Mesenchymal stem cell (in vitro differentiated cells and primary cell): Measurements from ENCODE around the gene ESPN.

Experiments used
- DNase-seq: peaks from one replicate; pipeline ENCODE4 v3.0.0-alpha.2; 2013
- H2AFZ ChIP-seq: one replicate; pipeline ENCODE4 v1.6.1; 2013; ENCODE audit warnings: low read depth, mild to moderate bottlenecking, control low read depth, inconsistent platforms, low read length, moderate library complexity
- H2AK5ac ChIP-seq: 2 replicates; pipeline ENCODE4 v1.6.1; 2013; ENCODE audit warnings: low read length, moderate library complexity, mild to moderate bottlenecking, inconsistent platforms; ENCODE audit not compliant: severe bottlenecking
- H2BK120ac ChIP-seq: one replicate; pipeline ENCODE4 v1.6.1; 2013; ENCODE audit warnings: low read depth, mild to moderate bottlenecking, inconsistent platforms, low read length, moderate library complexity
- H2BK12ac ChIP-seq, 2 experiments: one replicate each; pipeline ENCODE4 v1.6.1; 2013; ENCODE audit warnings: inconsistent platforms in 2 of 2, low read length in 2 of 2, mild to moderate bottlenecking in 2 of 2, moderate library complexity in 2 of 2, control low read depth in 1 of 2
- H2BK15ac ChIP-seq: one replicate; pipeline ENCODE4 v1.6.1; 2013; ENCODE audit warnings: mild to moderate bottlenecking, low read depth, inconsistent platforms; ENCODE audit not compliant: poor library complexity, severe bottlenecking
- H2BK5ac ChIP-seq: 2 replicates; pipeline ENCODE4 v1.6.1; 2013; ENCODE audit warnings: low read depth, mild to moderate bottlenecking, low read length, control low read depth, inconsistent platforms; ENCODE audit not compliant: poor library complexity, severe bottlenecking
- H3K14ac ChIP-seq, 2 experiments: one replicate each; pipeline ENCODE4 v1.6.1; 2013; ENCODE audit warnings: inconsistent platforms in 2 of 2, low read length in 2 of 2, control low read depth in 1 of 2, mild to moderate bottlenecking in 1 of 2, moderate library complexity in 1 of 2
- H3K18ac ChIP-seq, 2 experiments: one replicate each; pipeline ENCODE4 v1.6.1; 2013; ENCODE audit warnings: inconsistent platforms in 2 of 2, low read length in 2 of 2, control low read depth in 1 of 2, low read depth in 1 of 2, mild to moderate bottlenecking in 1 of 2
- H3K23ac ChIP-seq, 2 experiments: one replicate each; pipeline ENCODE4 v1.6.1; 2013; ENCODE audit warnings: inconsistent platforms in 2 of 2, low read length in 2 of 2, mild to moderate bottlenecking in 2 of 2, moderate library complexity in 2 of 2, control low read depth in 1 of 2
- H3K27ac ChIP-seq: 2 replicates; pipeline ENCODE4 v1.5.1; 2013; ENCODE audit warnings: mild to moderate bottlenecking, moderate library complexity, low read length, control low read depth, inconsistent platforms; ENCODE audit not compliant: poor library complexity, severe bottlenecking
- H3K27me3 ChIP-seq, 2 experiments: 2 replicates each; pipeline versions ENCODE4 v1.6.1 to v1.7.0; 2013; ENCODE audit warnings: low read length in 2 of 2, mild to moderate bottlenecking in 2 of 2, moderate library complexity in 2 of 2, control low read depth in 1 of 2, inconsistent platforms in 1 of 2; ENCODE audit not compliant: control insufficient read depth in 1 of 2, insufficient read depth in 1 of 2
- H3K36me3 ChIP-seq, 2 experiments: 2 replicates each; pipeline versions ENCODE4 v1.6.1 to v1.7.0; 2013; ENCODE audit warnings: low read length in 2 of 2, control low read depth in 1 of 2, inconsistent platforms in 1 of 2, low read depth in 1 of 2, mild to moderate bottlenecking in 1 of 2; ENCODE audit not compliant: insufficient read depth in 2 of 2, control insufficient read depth in 1 of 2
- H3K4ac ChIP-seq, 2 experiments: one replicate each; pipeline ENCODE4 v1.6.1; 2013; ENCODE audit warnings: inconsistent platforms in 2 of 2, low read length in 2 of 2, mild to moderate bottlenecking in 2 of 2, moderate library complexity in 2 of 2, control low read depth in 1 of 2, low read depth in 1 of 2
- H3K4me1 ChIP-seq: 2 replicates; pipeline ENCODE4 v1.6.1; 2013; ENCODE audit warnings: low read depth, low read length, control low read depth; ENCODE audit not compliant: control insufficient read depth, insufficient read depth
- H3K4me2 ChIP-seq: 2 replicates; pipeline ENCODE4 v1.6.1; 2013; ENCODE audit warnings: low read length, mild to moderate bottlenecking, inconsistent platforms; ENCODE audit not compliant: poor library complexity, severe bottlenecking
- H3K4me3 ChIP-seq, 2 experiments: 2 replicates each; pipeline versions ENCODE4 v1.5.1 to v1.7.0; 2013; ENCODE audit warnings: low read length in 2 of 2, mild to moderate bottlenecking in 2 of 2, control low read depth in 1 of 2, low read depth in 1 of 2; ENCODE audit not compliant: insufficient read depth in 1 of 2
- H3K79me1 ChIP-seq: replicated peaks from 2 replicates; pipeline ENCODE4 v1.6.1; 2013; ENCODE audit warnings: mild to moderate bottlenecking, control low read depth, low read length, inconsistent platforms; ENCODE audit not compliant: poor library complexity, severe bottlenecking
- H3K9ac ChIP-seq: 2 replicates; pipeline ENCODE4 v1.7.0; 2013; ENCODE audit warnings: mild to moderate bottlenecking, low read length, moderate library complexity
- H3K9me3 ChIP-seq: 2 replicates; pipeline ENCODE4 v1.7.0; 2013; ENCODE audit warnings: mild to moderate bottlenecking, low read length; ENCODE audit not compliant: control insufficient read depth
- H4K8ac ChIP-seq: one replicate; pipeline ENCODE4 v1.6.1; 2013; ENCODE audit warnings: inconsistent platforms, mild to moderate bottlenecking, low read length, moderate library complexity
- H4K91ac ChIP-seq: one replicate; pipeline ENCODE4 v1.6.1; 2013; ENCODE audit warnings: mild to moderate bottlenecking, low read length, inconsistent platforms
- WGBS: methylation state at CpG from one replicate; pipeline ENCODE4 v1.1.7; 2013; ENCODE audit warnings: mixed read lengths; 5-methylcytosine and 5-hydroxymethylcytosine counted together

The ESPN gene

DNA sequence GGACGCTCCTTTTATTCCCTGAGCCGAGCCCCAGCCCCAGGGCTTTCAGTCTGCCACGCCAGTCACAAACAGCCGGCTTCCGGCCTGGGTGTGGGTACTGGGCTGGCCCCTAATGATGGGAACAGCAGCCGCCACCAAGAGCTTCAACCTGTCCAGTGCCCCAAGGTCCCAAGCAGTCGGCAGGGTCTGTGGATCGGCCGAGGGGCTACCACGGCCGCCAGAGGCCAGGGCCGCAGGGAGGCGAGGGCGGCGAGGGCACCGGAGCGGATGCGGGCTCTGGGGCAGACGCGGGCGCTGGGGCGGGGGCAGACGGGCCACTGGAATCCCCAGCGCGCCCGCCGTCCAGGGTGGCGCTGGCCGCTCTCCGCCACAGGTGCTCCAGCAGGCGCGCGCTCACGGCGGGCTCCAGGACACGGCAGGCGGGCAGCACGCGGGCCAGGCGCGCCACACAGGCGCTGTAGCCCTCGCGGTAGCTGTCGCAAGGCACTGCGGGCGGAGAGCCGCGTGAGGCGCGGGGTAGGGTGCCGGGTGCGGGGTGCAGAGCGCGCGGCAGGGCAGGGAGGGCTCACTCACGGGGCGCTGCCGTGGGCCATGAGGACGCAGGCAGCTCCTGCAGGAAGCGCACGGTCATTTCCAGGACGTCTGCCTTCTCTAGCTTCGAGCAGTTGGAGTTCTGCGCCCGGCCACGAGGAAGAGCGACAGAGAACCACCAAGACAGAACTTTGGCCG, 5.7 kb upstream of the ESPN start:
- H3K23ac ChIP-seq: peak overlapping the region in 1 of 2 experiments; percentile 80
- no peak overlapping the region for H2BK12ac ChIP-seq
- no peaks in the 10 kb centered on the region for H3K9me3 ChIP-seq
- 17% methylated on average over 63 of the region's 69 CpGs for WGBS
- peaks cover 36% of the 10 kb centered on the region for H3K4me1 ChIP-seq
- H3K9ac ChIP-seq: no peak overlapping the region
- H3K4me3 ChIP-seq: no peak overlapping the region
- no peak overlapping the region for H3K14ac ChIP-seq
- no peak overlapping the region for H3K18ac ChIP-seq
- H2AK5ac ChIP-seq: no peak overlapping the region
- peaks cover 73 to 88% of the 10 kb centered on the region in 2 experiments for H3K27me3 ChIP-seq
- H3K79me1 ChIP-seq: no peaks in the 10 kb centered on the region
- H3K27ac ChIP-seq: no peak overlapping the region
- no peak overlapping the region for H4K8ac ChIP-seq
- no peak overlapping the region for H2BK15ac ChIP-seq
- H3K36me3 ChIP-seq: no peaks in the 10 kb centered on the region
- H3K4me2 ChIP-seq: no peak overlapping the region
- H2AFZ ChIP-seq: no peak overlapping the region
- no peak overlapping the region for H2BK120ac ChIP-seq
- H2BK5ac ChIP-seq: no peak overlapping the region
- H3K4ac ChIP-seq: no peak overlapping the region
- H4K91ac ChIP-seq: no peak overlapping the region
- DNase-seq: no peak

DNA sequence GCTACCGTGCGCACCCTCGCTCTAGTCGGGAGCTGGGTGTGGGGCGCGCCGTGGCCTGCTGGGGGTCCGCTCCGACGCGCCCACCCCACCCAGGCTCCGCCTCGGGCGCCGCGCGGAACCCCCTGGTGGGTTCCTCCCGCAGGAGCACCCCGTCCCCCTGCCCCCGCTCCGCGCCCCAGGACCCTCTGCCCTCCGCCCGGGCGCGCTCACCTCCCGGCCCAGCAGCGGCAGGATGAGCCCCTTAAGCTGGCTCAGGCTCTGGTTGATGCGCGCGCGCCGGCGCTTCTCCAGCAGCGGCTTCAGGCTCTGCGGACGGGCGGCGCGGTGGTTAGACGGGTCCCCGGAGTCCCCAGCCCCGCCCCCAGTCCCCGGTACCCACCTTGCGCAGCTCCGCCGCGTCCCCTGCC, 5.2 kb upstream of the ESPN start:
- no peak overlapping the region for H2AFZ ChIP-seq
- H4K8ac ChIP-seq: no peak overlapping the region

DNA sequence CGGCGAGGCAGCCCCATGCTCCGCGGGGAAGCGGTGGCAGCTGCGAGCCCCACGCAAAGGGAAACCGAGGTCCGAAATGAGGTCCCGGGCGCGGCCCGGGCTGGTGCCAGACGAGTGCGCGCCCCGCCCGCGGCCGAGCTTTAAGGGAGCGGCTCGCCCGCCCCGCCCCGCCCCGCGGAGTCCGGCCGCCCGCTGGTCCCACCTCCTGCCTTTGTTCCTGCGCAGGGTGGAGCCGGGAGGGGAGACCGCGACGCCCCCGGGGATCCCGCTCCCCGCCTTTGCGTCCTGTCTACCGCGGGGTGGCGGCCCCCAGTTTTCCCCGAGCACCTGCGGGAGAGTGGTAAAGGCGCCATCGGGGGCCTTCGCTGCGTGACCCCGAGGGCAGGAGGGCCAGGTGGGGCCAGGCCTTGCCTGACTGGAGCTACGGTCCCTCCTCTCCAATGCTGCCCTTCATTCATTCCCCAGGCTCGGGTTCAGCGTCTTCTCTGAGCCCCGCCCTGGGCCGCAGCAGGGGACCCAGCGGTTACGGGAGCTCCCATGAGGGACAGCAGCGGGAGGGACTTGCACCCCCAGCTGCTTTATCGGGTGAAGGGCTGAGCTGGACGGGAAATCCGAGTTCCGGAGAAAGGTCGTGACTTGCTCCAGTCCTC, 4.6 kb upstream of the ESPN start, which contains the start of gene HES2:
Gene HES2 (minus strand): TSS at position 116 of the 650 bp plus-strand sequence. CDS start 99 bp downstream, at position 17.
- Histone ChIP-seq H2BK12ac (no peak within 1 kb of the TSS), H4K8ac (no peak within 1 kb of the TSS), H2AK5ac (no peak within 1 kb of the TSS), H2AFZ (no peak within 1 kb of the TSS), H3K23ac (peak within 1 kb of the TSS in 1 of 2 experiments; percentile 80), H3K4me1 (peaks cover 36% of the 10 kb centered on the region), H3K18ac (no peak within 1 kb of the TSS), H3K4me3 (peak within 1 kb of the TSS; percentile 13 to 45), H3K4ac (no peak within 1 kb of the TSS), H2BK5ac (no peak within 1 kb of the TSS), H3K36me3 (peaks cover 0 to under 1% of the 10 kb centered on the region in 2 experiments), H2BK15ac (no peak within 1 kb of the TSS), H3K79me1 (no peaks in the 10 kb centered on the region), H3K4me2 (peak within 1 kb of the TSS; percentile 61), H3K27ac (no peak within 1 kb of the TSS), H3K27me3 (peaks cover 80 to 89% of the 10 kb centered on the region in 2 experiments), H3K9me3 (no peaks in the 10 kb centered on the region), H3K14ac (no peak within 1 kb of the TSS), H4K91ac (no peak within 1 kb of the TSS), H2BK120ac (no peak within 1 kb of the TSS), H3K9ac (no peak within 1 kb of the TSS)
- DNase-seq: no peak
- 2% methylated on average over 57 of the region's 62 CpGs for WGBS

More for the DNA sequence above, 5.2 kb upstream of the ESPN start:
- Histone ChIP-seq H4K91ac (no peak overlapping the region), H2AK5ac (no peak overlapping the region), H2BK15ac (no peak overlapping the region), H2BK12ac (no peak overlapping the region), H3K27ac (no peak overlapping the region), H2BK5ac (no peak overlapping the region), H3K79me1 (no peaks in the 10 kb centered on the region), H3K4me3 (peak overlapping the region in 1 of 2 experiments; percentile 45), H3K4me2 (peak overlapping the region; percentile 61), H3K36me3 (no peaks in the 10 kb centered on the region), H3K4ac (no peak overlapping the region), H3K18ac (no peak overlapping the region), H3K9ac (no peak overlapping the region), H3K14ac (no peak overlapping the region), H3K23ac (no peak overlapping the region), H2BK120ac (no peak overlapping the region), H3K27me3 (peaks cover 79 to 91% of the 10 kb centered on the region in 2 experiments), H3K9me3 (no peaks in the 10 kb centered on the region), H3K4me1 (peaks cover 35% of the 10 kb centered on the region)
- DNase-seq: no peak
- WGBS: 1% methylated on average over 34 of the region's 48 CpGs

DNA sequence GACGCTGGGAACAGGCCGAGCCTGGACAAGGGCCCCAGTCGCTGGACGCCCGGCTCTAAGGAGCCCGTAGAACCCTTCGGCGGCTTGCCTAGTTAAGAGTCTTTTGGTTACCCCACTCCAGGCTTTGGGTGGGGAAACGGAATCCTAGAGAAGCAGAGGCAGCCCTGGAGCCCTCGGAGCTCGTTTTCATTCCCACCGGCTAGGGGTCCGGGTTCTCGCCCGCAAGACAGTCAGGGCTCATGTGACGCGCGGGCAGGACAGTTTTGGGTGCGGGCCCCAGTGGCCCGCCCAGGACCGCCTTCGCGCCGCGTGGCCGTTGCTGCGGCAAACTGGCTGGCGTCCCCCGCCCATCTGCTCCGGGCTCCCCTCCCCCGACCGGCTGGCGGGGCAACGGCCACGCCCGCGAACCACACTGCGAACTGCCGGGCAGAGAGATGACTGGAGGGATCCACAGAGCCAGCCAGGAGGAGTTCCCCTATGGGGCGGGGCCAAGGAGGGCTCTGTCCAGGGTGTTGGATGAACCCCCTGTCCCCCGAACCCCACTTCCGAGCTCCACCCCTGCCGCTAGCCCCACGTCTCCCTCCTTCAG, 4.0 kb upstream of the ESPN start:
- peaks cover 83 to 89% of the 10 kb centered on the region in 2 experiments for H3K27me3 ChIP-seq
- no peak overlapping the region for H3K4me2 ChIP-seq
- peak overlapping the region in 1 of 2 experiments; percentile 13 for H3K4me3 ChIP-seq
- no peak overlapping the region for H2AK5ac ChIP-seq
- no peak overlapping the region for H3K27ac ChIP-seq
- no peak for DNase-seq
- WGBS: 13% methylated on average over 41 of the region's 44 CpGs
- H3K4me1 ChIP-seq: peaks cover 38% of the 10 kb centered on the region
- no peak overlapping the region for H2AFZ ChIP-seq
- H2BK5ac ChIP-seq: no peak overlapping the region
- no peak overlapping the region for H2BK15ac ChIP-seq
- H3K36me3 ChIP-seq: peaks cover 0 to 3% of the 10 kb centered on the region in 2 experiments
- H3K18ac ChIP-seq: no peak overlapping the region
- no peak overlapping the region for H3K4ac ChIP-seq
- no peak overlapping the region for H2BK120ac ChIP-seq
- H2BK12ac ChIP-seq: no peak overlapping the region
- H3K79me1 ChIP-seq: no peaks in the 10 kb centered on the region
- no peak overlapping the region for H4K91ac ChIP-seq
- H3K14ac ChIP-seq: no peak overlapping the region
- no peak overlapping the region for H3K9ac ChIP-seq
- no peaks in the 10 kb centered on the region for H3K9me3 ChIP-seq
- no peak overlapping the region for H4K8ac ChIP-seq
- H3K23ac ChIP-seq: no peak overlapping the region
